ENCODE results near the gene ABCB11. TPM values are rescaled to one million over a fixed set of nuclear protein-coding genes. Genes with fewer than 3 reads are reported as not detected.
"Not testable (repeated sequence)": the region's sequence is repeated elsewhere in the genome, so short reads cannot be mapped to it uniquely, and the experiment has no call there.

ABCB11 gene
- total RNA-seq, 4 donors from 2014 or later = under 0.01 to 1.2 (median 0.11) TPM; not detected in 1

- 91 to 97% methylated on average over 1 of the region's 1 CpG for WGBS, 2 donors
- intact Hi-C loops (cut with DNase I) = no loop called here
- DNase-seq = no peak
- Histone ChIP-seq H3K4me1 (peaks cover 0 to 11% of the 10 kb centered on the region in 2 donors), H3K36me3 (no peaks in the 10 kb centered on the region), H3K9me3 (no peaks in the 10 kb centered on the region), H3K4me3 (replicated peaks in 1 of 3) (no peak overlapping the region), H3K27ac (no peak overlapping the region), H3K27me3 (no peaks in the 10 kb centered on the region)
- TF ChIP-seq POLR2A (IDR thresholded peaks at IDR 0.05) (no peak), CTCF (IDR thresholded peaks at IDR 0.05) (no peak)
Observed at GRCh38 chr2:168894101-168894500, 137.0 kb downstream of the ABCB11 start.

DNA sequence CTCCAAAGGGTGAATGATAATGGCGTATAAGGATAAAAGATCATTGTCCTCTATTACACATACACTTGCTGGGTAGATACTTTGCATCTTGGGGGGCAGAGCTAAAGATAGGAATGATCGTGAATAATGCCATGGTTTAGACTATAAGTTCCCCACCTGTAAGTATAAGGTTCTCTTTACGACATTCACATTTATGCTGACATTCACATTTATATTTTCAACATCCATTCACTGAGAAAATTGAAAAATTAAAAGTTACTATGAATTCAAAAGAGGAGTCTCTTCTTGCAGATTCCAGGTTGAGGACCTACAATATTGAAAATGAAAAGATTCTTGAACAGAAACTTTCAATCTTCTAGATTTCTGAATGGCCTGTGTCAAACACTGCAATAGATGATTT is 138.8 kb downstream of the ABCB11 start:
- no peak overlapping the region for H3K27ac ChIP-seq
- TF ChIP-seq CTCF (IDR thresholded peaks at IDR 0.05) = no peak
- no peak for TF ChIP-seq POLR2A (IDR thresholded peaks at IDR 0.05)
- WGBS, 2 donors = 65 to 98% methylated on average over 3 of the region's 3 CpGs

DNA sequence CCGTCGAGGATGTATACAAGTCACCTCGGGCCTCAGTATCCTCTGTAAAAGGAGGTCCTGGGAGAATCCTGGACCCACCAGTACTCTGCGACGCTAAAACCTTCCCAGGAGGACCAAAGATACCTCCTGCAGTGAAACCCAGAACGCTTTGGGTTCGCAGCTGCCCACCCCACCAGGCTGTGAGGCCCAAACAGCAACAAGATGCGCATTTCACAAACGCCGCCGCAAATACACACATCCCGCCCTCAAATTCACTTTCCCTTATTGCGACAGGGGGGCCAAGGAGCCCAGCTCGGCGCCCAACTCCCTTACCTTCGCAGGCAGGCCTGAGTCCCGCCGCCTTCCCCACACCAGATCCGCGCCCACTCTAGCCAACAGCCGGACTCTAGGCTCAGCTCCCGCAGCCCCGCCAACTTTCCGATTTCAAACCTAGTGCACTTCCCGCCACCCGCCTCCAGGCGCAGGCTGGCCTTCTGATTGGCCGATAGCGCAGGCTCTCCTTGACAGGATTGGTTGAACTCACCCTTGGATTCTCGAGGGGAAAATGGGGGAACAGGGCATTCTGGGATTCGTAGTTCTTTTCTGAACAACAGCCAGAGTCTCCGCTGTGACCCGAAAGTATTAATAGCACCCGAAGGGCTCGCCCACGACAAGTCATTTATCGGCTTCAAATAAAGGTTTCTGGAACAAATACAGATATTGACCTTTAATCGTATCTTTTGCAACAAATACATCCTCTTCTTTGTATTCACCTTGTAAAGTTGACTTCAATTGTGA is 140.9 kb downstream of the ABCB11 start, which contains the start of gene SPC25:
SPC25 (minus strand) TSS at position 425 of the 777 bp plus-strand sequence. CDS start 911 bp downstream, outside the sequence.
- Histone ChIP-seq H3K27me3 (no peaks in the 10 kb centered on the region), H3K4me1 (peaks cover 0 to 11% of the 10 kb centered on the region in 2 donors), H3K9me3 (no peaks in the 10 kb centered on the region), H3K36me3 (no peaks in the 10 kb centered on the region), H3K27ac (no peak within 1 kb of the TSS), H3K4me3 (replicated peaks in 1 of 3) (peak within 1 kb of the TSS in 2 of 3 donors; percentile 30 to 32)
- no peak for TF ChIP-seq POLR2A (IDR thresholded peaks at IDR 0.05)
- TF ChIP-seq CTCF (IDR thresholded peaks at IDR 0.05) = peak in 1 of 6 experiments; percentile 22
- intact Hi-C loops (cut with DNase I) = no loop called here
- WGBS, 2 donors = 1 to 2% methylated on average over 26 to 34 of the region's 38 CpGs
- DNase-seq = peak; percentile 85 to 87

More for the DNA sequence above, 138.8 kb downstream of the ABCB11 start:
- Histone ChIP-seq H3K36me3 (no peaks in the 10 kb centered on the region), H3K27me3 (no peaks in the 10 kb centered on the region), H3K4me3 (replicated peaks in 1 of 3) (no peak overlapping the region), H3K4me1 (peaks cover 0 to 11% of the 10 kb centered on the region in 2 donors), H3K9me3 (no peaks in the 10 kb centered on the region)
- DNase-seq = no peak
- intact Hi-C loops (cut with DNase I) = no loop called here

DNA sequence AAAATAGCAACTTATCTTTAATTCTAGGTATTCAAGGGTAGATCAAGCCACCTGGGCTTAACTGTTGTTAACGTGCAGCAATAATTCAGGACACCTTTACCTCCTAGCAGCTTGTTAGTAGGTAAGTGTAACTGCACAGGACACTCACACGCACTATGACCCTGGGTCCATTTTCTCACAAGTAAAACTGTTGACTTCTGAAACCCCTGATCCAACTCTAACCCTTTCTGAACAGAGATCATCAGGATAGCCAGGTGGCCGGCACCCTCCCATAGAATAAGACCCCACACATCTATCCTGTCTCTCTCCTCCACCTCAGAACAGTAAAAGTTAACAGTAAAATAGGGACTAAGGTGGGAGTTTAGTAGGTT is 141.5 kb downstream of the ABCB11 start:
- intact Hi-C loops (cut with DNase I) = no loop called here
- no peak for DNase-seq
- TF ChIP-seq CTCF (IDR thresholded peaks at IDR 0.05) = no peak
- no peak for TF ChIP-seq POLR2A (IDR thresholded peaks at IDR 0.05)
- H3K27ac ChIP-seq = no peak overlapping the region
- no peaks in the 10 kb centered on the region for H3K9me3 ChIP-seq
- no peaks in the 10 kb centered on the region for H3K36me3 ChIP-seq
- H3K27me3 ChIP-seq = no peaks in the 10 kb centered on the region
- no peak overlapping the region for H3K4me3 ChIP-seq (replicated peaks in 1 of 3)
- peaks cover 0 to 11% of the 10 kb centered on the region in 2 donors for H3K4me1 ChIP-seq
- 31 to 38% methylated on average over 3 of the region's 3 CpGs for WGBS, 2 donors

- H3K27me3 ChIP-seq = no peaks in the 10 kb centered on the region
- WGBS, 2 donors = 100% methylated on average over 1 of the region's 1 CpG
Observed at GRCh38 chr2:168884975-168885374, 146.1 kb downstream of the ABCB11 start.

GRCh38 chr2:168882163-168882562 is 149.0 kb downstream of the ABCB11 start:
- intact Hi-C loops (cut with DNase I); H3K27ac ChIP-seq; DNase-seq; H3K4me3 ChIP-seq (replicated peaks in 1 of 3); H3K36me3 ChIP-seq; H3K27me3 ChIP-seq; H3K9me3 ChIP-seq; H3K4me1 ChIP-seq: not testable (repeated sequence)
- WGBS, 2 donors = 96% methylated on average over 12 of the region's 12 CpGs

More at GRCh38 chr2:168884975-168885374, 146.1 kb downstream of the ABCB11 start:
- H3K4me1 ChIP-seq = peaks cover 0 to 2% of the 10 kb centered on the region in 2 donors
- H3K4me3 ChIP-seq (replicated peaks in 1 of 3) = no peak overlapping the region
- no peaks in the 10 kb centered on the region for H3K36me3 ChIP-seq
- intact Hi-C loops (cut with DNase I) = no loop called here
- no peaks in the 10 kb centered on the region for H3K9me3 ChIP-seq
- no peak overlapping the region for H3K27ac ChIP-seq
- TF ChIP-seq CTCF (IDR thresholded peaks at IDR 0.05) = no peak
- TF ChIP-seq POLR2A (IDR thresholded peaks at IDR 0.05) = no peak
- DNase-seq = no peak

Data from thyroid gland (tissue), 4 donors.